Stromal cell of bone marrow (primary cell): ENCODE data around the gene CLDN4.
"Not testable (repeated sequence)": the region's sequence is repeated elsewhere in the genome, so short reads cannot be mapped to it uniquely, and the experiment has no call there.

Source experiments
- DNase-seq: peaks from one replicate; pipeline ENCODE4 v3.0.0-alpha.2; 2012; ENCODE audit warnings: low read depth

The CLDN4 gene, protein sequence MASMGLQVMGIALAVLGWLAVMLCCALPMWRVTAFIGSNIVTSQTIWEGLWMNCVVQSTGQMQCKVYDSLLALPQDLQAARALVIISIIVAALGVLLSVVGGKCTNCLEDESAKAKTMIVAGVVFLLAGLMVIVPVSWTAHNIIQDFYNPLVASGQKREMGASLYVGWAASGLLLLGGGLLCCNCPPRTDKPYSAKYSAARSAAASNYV

DNA sequence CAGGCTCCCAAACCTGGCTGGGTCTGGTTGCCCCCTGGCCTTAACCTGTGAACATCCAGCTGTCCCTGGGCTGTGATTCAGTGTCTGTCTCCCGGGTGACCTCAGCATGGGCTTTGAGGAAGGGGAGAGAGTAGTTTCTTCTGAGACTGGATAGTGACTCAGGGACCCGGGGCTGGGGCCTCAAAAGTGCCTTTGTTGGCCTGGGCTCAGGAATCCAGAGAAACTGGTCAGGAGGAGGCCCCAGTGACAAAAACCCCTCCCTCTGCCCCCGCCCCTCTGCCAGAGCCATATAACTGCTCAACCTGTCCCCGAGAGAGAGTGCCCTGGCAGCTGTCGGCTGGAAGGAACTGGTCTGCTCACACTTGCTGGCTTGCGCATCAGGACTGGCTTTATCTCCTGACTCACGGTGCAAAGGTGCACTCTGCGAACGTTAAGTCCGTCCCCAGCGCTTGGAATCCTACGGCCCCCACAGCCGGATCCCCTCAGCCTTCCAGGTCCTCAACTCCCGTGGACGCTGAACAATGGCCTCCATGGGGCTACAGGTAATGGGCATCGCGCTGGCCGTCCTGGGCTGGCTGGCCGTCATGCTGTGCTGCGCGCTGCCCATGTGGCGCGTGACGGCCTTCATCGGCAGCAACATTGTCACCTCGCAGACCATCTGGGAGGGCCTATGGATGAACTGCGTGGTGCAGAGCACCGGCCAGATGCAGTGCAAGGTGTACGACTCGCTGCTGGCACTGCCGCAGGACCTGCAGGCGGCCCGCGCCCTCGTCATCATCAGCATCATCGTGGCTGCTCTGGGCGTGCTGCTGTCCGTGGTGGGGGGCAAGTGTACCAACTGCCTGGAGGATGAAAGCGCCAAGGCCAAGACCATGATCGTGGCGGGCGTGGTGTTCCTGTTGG is at the start of gene CLDN4:
Gene CLDN4 (plus strand): TSS at position 316 of the 903 bp plus-strand sequence. CDS start 206 bp downstream, at position 522.
- DNase-seq, result no peak

DNA sequence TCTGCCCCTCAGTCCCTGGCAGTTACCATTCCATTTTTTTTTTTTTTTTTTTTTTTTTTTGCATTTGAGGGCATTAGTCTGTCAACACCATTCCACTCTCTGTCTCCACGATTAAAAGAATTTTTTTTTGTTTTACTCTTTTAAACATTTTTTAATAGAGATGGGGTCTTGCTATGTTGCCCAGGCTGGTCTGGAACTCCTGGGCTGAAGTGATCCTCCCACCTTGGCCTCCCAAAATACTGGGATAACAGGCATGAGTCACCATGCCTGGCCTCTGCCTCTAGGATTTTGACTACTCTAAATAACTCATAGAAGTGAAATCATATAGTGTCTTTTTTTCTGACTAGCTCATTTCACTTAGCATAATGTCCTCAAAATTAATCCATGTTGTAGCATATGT is 44.2 kb upstream of the CLDN4 start:
- no peak for DNase-seq

DNA sequence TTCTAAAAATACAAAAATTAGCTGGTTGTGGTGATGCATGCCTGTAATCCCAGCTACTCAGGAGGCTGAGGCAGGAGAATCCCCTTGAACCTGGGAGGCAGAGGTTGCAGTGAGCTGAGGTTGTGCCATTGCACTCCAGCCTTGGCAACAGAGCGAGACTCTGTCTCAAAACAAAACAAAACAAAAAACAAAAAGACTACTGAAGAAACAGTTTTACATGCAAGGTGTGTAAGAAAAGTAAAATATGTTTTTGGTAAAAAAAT is 43.1 kb upstream of the CLDN4 start:
- not testable (repeated sequence) for DNase-seq

DNA sequence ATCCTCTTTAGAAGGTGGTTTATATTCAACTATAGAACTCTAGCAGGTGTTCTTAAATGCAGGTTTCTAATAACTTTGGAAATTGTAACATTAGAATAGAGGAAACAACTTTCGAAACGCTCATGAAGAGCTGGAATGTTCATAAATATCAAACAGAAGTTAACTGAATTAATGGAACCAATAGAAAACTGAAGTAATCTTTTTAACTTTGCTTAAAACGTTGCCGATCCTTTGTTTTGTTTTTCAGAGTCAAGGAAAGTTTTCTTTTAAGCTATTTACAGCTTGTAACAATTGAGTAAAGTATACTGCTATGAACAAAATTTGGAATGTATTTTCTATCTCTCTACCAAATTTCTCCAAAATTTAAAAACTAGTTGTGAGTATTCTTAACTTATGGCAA is 41.7 kb upstream of the CLDN4 start:
- DNase-seq, result no peak

DNA sequence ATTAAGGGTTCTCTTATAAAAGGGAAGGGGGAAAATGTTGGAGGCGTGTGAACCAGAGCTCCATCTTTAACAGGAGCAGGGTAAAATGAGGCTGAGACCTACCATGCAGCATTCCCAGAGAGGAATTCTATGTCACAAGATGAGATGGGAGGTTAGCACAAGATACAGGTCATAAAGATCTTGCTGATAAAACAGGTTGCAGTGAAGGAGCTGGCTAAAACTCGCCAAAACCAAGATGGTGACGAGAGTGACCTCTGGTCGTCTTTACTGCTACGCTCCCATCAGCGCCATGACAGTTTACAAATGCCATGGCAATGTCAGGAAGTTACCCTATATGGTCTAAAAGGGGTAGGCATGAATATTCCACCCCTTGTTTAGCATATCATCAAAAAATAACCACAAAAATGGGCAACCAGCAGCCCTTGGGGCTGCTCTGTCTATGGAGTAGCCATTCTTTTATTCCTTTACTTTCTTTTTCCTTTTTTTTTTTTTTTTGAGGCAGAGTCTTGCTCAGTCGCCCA is 39.6 kb upstream of the CLDN4 start:
- DNase-seq, result not testable (repeated sequence)

DNA sequence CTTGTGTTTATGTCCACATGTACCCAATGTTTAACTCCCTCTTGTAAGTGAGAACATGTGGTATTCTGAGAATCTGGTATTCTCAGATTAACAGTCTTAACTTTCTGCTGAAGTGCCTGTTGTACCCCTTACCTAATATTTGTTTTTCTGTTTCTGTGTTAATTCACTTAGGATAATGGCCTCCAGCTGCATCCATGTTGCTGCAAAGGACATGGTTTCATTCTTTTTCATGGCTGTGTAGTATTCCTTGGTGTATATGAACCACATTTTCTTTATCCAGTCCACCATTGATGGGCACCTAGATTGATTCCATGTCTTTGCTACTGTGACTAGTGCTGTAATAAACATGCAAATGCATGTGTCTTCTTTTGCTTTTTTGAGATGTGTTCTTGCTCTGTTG is 35.6 kb upstream of the CLDN4 start:
- not testable (repeated sequence) for DNase-seq

DNA sequence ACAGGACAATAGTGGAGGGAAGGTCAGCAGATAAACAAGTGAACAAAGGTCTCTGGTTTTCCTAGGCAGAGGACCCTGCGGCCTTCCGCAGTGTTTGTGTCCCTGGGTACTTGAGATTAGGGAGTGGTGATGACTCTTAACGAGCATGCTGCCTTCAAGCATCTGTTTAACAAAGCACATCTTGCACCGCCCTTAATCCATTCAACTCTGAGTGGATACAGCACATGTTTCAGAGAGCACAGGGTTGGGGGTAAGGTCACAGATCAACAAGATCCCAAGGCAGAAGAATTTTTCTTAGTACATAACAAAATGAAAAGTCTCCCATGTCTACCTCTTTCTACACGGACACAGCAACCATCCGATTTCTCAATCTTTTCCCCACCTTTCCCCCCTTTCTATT is 34.1 kb upstream of the CLDN4 start:
- not testable (repeated sequence) for DNase-seq

DNA sequence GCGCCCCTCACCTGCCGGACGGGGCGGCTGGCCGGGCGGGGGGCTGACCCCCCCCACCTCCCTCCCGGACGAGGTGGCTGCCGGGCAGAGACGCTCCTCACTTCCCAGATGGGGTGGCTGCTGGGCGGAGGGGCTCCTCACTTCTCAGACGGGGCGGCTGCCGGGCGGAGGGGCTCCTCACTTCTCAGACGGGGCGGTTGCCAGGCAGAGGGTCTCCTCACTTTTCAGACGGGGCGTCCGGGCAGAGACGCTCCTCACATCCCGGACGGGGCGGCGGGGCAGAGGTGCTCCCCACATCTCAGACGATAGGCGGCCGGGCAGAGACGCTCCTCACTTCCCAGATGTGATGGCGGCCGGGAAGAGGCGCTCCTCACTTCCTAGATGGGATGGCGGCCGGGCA is 33.6 kb upstream of the CLDN4 start:
- DNase-seq, result not testable (repeated sequence)

DNA sequence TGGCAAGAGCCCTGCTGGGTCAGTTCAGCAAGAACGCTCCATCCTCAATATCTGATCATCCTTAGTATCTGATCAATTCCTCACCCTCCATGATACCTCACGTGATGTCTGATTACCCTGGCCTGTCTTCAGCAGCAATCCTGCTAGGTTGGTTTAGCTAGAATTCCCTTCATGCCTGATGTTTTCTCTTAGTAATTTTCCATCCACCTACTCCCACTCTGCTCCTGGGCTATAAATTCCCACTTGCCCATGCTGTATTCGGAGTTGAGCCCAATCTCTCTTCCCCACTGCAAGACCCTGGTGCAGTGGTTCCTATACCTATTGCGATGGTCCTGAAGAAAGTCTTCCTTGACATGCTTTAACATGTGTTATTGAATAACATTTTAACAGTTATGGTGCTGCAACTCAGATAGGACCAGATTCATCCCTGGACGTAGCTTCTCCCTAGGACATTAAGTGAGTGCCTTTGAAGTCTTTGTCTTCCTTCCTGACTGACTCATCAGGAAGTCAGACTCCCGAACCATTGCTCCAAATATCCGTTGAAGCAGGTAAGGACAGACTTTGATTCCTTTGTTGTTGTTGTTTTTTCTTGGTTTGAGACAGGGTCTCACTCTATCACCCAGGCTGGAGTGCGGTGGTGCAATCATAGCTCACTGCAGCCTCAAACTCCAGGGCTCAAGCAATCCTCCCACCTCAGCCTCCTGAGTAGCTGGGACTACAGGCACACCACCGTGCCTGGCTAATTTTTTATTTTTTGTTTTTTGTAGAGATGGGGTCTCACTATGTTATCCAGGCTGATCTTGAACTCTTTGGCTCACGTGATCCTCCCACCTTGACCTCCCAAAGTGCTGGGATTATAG is 31.3 kb upstream of the CLDN4 start:
- no peak for DNase-seq

DNA sequence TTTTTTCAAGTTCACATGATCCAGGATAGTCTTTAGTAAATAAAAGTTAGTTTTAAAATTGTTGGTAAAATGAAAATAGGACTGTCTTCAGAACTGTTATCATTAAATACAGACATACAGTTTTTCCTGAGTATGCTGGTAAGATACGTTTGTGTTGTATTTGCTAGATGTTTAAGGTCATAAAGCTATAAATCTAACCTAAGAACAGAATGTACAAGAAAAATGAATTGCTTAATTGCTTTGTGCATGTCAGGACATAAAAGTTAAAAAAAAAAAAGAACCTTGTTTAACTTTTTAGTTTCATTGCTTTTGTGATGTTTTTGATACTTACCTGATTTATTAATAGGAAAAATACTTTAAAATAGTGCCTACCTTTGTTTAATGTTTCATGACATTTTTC is 29.2 kb upstream of the CLDN4 start:
- no peak for DNase-seq

DNA sequence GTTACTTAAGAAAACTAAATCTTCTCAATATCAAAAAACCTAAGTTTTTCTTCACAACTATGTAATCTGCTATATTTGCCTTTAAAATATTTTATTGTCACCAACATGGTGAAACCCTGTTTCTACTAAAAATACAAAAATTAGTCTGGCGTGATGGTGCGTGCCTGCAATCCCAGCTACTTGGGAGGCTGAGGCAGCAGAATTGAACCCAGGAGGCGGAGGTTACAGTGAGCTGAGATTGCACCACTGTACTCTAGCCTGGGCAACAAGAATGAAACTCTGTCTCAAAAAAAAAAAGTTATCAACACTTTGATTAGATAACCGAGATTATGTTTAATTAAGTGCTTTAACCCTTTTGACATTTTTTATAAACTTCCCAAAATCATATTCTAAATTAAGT is 28.3 kb upstream of the CLDN4 start:
- no peak for DNase-seq

DNA sequence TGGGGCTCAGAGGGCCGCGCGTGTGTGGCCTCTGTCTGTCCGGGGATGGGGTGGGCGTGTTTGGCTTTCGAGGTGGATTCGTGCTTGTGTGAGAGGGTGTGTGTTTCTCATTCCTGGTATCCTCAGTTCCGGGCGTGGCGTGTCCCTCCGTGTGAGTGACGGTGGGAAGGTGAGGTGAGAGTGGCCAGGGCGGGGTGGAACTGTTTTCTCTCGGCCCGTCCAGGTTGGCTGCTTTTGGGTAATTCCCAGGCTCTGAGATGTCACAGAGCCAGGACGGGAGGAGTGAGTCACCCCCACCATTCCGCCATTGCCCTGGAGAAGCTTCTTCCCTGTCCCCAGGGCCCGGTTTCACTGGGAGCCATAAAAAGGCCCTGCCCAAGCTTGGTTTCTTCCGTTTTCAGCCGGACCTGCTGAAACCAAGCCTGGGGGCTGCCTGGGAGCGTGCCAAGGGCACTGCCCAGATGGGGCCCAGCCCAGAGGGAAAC is 21.3 kb upstream of the CLDN4 start:
- DNase-seq, result no peak

DNA sequence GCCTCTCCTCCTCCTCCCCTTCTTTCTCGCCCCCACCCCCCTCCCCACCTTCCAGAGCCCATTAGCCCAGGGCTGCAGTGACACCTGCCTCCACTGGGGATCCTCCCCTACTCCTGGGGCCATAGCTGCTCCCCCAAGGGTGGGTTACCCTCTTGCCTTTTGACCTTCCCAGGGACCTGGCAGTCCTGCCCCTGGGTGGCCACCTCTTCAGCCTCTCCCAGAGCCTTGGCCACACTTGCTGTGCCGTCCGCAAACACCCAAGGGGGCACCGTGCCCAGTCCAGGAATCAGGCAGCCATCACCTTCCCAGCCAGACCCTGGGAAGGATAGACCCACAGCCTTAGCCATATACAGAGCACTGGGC is 19.8 kb upstream of the CLDN4 start:
- DNase-seq, result no peak

DNA sequence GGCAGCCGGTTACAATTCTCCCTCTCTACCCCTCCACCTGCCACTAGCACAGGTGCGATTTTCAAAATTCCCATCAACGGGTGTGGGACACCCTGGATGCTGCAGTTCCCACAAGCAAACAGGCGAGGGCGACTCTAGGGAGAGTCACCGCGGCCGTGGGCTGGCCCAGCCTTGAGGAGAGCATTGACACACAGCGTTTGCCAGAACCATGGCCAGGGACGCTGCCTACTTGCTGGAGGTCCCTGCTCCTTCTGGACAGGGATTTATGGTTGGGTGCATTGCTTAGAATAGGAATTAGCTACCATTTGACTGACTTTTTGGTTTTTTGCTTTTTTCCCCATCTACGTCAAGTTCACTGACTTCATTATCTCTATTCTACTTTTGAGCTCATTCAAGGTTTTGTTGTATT is 19.0 kb upstream of the CLDN4 start:
- no peak for DNase-seq

DNA sequence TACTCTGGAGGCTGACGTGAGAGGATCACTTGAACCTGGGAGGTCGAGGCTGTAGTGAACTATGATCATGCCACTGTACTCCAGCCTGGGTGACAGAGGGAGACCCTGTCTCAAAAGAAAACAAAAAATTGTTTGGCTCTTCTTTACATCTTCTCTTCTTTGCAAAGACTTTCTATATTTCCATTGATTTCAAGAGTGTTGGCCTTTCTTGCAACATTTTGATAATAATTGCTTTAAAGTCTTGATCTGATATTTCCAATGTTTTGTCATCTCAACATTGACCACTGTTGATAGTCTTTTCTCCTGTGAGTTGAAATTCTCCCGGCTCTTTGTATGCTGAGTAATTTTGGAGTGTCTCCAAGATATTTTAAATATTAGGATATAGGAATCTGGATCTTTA is 17.8 kb upstream of the CLDN4 start:
- no peak for DNase-seq

DNA sequence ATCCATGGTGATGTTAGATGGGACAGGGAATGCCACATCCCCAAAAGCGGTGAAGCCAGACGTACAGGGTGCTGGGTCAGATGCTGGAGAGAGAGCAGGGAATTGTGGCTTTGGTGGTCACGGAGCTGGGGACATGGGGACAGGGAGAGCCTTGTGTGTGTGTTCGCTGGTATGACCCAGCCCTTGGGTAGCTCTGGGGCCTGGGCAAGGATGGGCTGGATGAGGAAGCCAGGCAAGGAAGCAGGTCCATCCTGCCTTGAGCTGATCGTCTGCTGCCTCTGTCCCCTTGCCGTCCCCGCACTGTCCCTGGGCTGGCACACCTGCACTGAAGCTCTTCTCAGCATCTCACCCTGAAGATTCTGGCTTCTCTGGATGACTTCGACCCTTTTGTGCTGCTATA is 15.4 kb upstream of the CLDN4 start:
- no peak for DNase-seq

DNA sequence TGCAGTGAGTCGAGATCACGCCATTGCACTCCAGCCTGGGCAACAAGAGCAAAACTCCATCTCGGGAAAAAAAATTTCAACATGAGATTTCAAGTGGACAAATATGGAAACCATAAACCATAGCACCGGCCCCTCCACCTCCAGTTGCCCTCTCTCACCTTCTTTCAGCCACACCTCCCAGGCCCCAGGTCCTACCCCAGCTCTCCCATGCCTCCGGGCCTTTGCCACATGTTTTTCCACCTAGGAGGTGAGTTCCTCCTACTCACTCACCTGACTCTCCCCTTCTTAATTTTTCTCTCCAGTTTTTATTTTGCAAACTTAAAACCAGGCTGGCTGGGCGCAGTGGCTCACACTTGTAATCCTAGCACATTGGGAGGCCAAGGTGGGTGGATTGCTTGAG is 13.7 kb upstream of the CLDN4 start:
- no peak for DNase-seq

DNA sequence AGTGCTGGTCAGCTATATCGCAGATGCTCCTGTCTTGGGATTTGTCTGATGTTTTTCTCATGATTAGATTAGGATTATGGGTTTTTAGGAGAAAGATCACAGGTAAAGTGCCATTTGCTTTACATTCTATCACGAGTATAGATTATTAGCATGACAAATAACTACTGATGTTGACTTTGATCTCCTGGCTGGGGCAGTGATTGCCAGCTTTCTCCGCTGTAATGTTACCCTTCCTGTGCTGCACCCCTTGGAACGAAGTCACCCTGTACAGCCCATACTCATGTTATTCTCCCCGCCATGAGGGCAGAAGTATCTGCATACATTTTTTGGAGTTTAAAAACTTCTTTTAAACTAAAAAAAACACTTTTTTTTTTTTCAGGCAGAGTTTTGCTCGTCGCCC is 10.8 kb upstream of the CLDN4 start:
- no peak for DNase-seq

DNA sequence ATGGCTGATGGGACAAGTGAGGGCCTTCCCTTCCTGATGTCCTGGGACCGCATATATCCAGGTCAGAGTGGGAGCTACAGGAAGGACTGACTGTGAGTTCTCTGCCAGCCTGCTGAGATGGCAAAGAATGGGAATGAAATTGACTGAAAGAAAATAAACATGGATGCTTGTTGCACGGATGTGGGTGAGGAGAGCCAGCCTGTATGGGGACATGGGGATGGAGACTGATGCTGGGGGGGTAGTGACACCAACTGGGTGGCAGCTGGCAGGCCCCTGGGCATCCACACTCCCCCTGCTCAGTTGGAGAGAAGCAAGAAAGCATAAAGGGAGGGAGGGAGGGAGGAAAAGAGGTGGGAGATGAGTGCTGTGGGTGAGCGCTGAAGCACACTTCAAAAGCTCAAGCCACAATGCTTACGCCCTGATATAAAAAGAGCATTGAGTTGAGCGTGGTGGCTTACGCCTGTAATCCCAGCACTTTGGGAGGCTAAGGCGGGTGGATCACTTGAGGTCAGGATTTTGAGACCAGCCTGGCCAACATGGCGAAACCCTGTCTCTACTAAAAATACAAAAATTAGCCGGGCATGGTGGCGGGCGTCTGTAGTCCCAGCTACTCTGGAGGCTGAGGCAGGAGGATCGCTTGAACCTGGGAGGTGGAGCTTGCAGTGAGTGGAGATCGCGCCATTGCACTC is 9.1 kb upstream of the CLDN4 start:
- DNase-seq, result not testable (repeated sequence)

DNA sequence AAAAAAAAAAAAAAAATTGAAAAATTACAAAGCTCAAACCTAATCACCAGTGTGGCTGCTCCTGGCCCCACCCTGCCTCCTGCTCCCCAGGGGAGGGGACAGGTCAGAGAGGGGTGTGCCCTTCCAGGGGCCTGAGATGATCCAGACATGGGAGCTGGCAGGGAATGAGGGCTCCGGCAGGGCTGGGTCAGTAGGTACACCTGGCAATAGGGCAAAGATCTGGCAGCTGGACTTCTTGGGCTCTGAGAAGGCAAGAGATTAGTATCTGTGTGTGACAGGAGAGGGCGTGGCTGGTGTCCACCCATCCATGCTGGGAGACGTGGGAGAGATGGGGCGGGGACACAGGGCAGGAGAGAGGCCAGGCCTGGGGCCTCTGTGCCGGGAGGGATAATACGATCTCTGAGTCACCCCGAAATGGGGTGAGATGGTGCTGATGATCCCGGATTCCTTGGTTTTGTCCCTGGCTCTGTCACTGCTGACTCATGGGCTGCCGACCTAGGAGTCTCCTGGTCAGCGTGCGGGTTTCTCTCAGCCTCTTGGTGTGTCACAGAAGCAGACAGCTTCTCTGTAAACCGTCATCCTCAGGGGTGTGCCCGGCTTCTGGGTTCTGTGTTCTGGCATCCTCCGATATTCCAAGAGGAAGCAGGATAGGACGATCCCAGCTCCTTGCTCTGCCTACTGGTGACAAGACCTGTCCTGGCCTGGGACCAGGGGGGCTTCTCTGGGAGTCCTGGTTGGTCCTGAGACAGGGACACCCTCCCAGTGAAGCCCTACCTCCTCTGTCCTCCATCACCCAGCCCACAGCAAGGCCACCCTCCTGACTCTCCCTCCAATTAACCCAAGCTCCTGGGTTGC is 8.2 kb upstream of the CLDN4 start:
- DNase-seq, result peak; percentile 99

DNA sequence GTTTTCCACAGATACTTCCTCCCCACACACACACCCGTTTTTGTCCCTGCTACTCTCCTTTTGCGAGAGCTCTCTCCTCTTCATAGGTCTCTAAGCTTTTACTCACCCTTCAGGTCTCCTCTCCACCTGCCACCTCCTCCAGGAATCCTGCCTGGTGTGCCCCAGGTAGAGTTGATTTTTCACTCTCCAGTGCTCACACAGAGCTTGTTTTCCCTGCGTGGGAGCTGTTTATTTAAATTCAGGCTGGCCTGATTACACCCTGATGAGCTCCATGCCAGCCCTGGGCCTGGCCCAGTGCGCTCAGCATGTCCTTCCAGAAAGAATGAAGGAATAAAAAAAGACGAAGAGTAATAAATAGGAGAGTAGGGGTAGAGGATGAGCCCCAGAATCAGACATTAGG is 7.5 kb upstream of the CLDN4 start:
- no peak for DNase-seq
